Activated CD8-positive, alpha-beta memory T cell treated with anti-CD3 and anti-CD28 coated beads, Interleukin-2, amount 50 U/mL, for 24 hours (primary cell): ENCODE results near the gene DBH.

Experiments used
- DNase-seq: peaks from one replicate; pipeline ENCODE4 v3.0.0-alpha.2; 2020; ENCODE audit errors: extremely low read depth

DBH gene

GRCh38 chr9:133643362-133643755 lies 7.2 kb downstream of the DBH start:
- DNase-seq, result no peak

GRCh38 chr9:133643978-133644760 lies 8.0 kb downstream of the DBH start:
- no peak for DNase-seq

- no peak for DNase-seq
These were observed 9.0 kb downstream of the DBH start for GRCh38 chr9:133645021-133645765.

GRCh38 chr9:133647148-133647547 lies 11.0 kb downstream of the DBH start:
- DNase-seq, result no peak

- no peak for DNase-seq
These were observed 11.8 kb downstream of the DBH start for GRCh38 chr9:133647765-133648469.

- DNase-seq, result no peak
These were observed 13.0 kb downstream of the DBH start for GRCh38 chr9:133649194-133649593.

- no peak for DNase-seq
These were observed 13.9 kb downstream of the DBH start for GRCh38 chr9:133650026-133650425.

- DNase-seq, result no peak
These were observed 17.5 kb downstream of the DBH start for GRCh38 chr9:133653638-133654037.

- DNase-seq, result no peak
These were observed 18.8 kb downstream of the DBH start for GRCh38 chr9:133654736-133655657.

GRCh38 chr9:133655701-133656100 lies 19.5 kb downstream of the DBH start:
- no peak for DNase-seq

- no peak for DNase-seq
These were observed 20.3 kb downstream of the DBH start for GRCh38 chr9:133656211-133657119.

GRCh38 chr9:133657120-133657661 lies 21.0 kb downstream of the DBH start:
- DNase-seq, result no peak

GRCh38 chr9:133658442-133659431 lies 22.6 kb downstream of the DBH start:
- DNase-seq, result no peak

- no peak for DNase-seq
These were observed 23.4 kb downstream of the DBH start for GRCh38 chr9:133659516-133659915.

- DNase-seq, result no peak
These were observed 25.8 kb downstream of the DBH start for GRCh38 chr9:133661846-133662540.

GRCh38 chr9:133664173-133665050 lies 28.2 kb downstream of the DBH start:
- DNase-seq, result no peak

- no peak for DNase-seq
These were observed 28.9 kb downstream of the DBH start for GRCh38 chr9:133665096-133665495.
